ENCODE data around the gene CHRM4. TPM values are rescaled to one million over a fixed set of nuclear protein-coding genes. Genes with fewer than 3 reads are reported as not detected.
A peak's percentile ranks its signal among the peaks of the same experiment; 100 is the strongest.

CHRM4 gene
- total and polyA plus RNA-seq, 7 experiments from 2014 or later, result 0.15 to 3.5 (median 0.48) TPM; not detected in 2

- peaks cover 0 to 3% of the 10 kb centered on the region in 2 donors for H3K27me3 ChIP-seq (ENCODE audit: control insufficient read depth in 2 of 2, insufficient read depth in 2 of 2, low read length in 2 of 2)
These were observed 54.9 kb downstream of the CHRM4 start for GRCh38 chr11:46336563-46337180.

GRCh38 chr11:46335890-46336562 is 55.5 kb downstream of the CHRM4 start:
- Mint-ChIP-seq H3K36me3 (peaks cover 0 to 10% (median 0%) of the 10 kb centered on the region in 5 donors), H3K9me3 (peaks cover 0 to 2% (median 0%) of the 10 kb centered on the region in 11 donors), H3K4me1 (peaks cover 40 to 90% (median 82%) of the 10 kb centered on the region in 7 donors), H3K4me3 (peak overlapping the region in 9 of 10 donors; percentile 67 to 97 (median 86)), H3K27me3 (peaks cover 0 to 34% (median 0%) of the 10 kb centered on the region in 5 donors), H3K27ac (peak overlapping the region; percentile 68 to 97 (median 90))
- intact Hi-C loops (cut with micrococcal nuclease), result no loop called here
- no peaks in the 10 kb centered on the region for H3K36me3 ChIP-seq (ENCODE audit: control insufficient read depth in 2 of 3, insufficient read depth in 3 of 3, low read length in 3 of 3)
- H3K4me1 ChIP-seq (ENCODE audit: control insufficient read depth in 2 of 2, insufficient read depth in 2 of 2, low read length in 2 of 2), result peaks cover 20 to 83% of the 10 kb centered on the region in 2 donors
- ATAC-seq, result no peak
- no peak overlapping the region for H3K4me3 ChIP-seq (ENCODE audit: low read length)
- no peak for DNase-seq
- peak overlapping the region; percentile 52 for H3K27ac ChIP-seq (ENCODE audit: low read depth, low read length)
- ChIA-PET POLR2A (interaction anchor here (0.5 to 12.0 kb wide), 4 partner anchors 11 to 211 kb away, joined by 3 to 444 read pairs (median 5); partner anchors contain the start of gene DGKZ), CTCF (interaction anchor here (0.9 to 9.7 kb wide), 4 partner anchors 8 to 20 kb away, joined by 3 to 112 read pairs (median 50); partner anchors contain the start of gene DGKZ)
- no peaks in the 10 kb centered on the region for H3K9me3 ChIP-seq (ENCODE audit: control insufficient read depth in 2 of 3, low read length in 3 of 3)
- H3K27me3 ChIP-seq (ENCODE audit: control insufficient read depth in 2 of 2, insufficient read depth in 2 of 2, low read length in 2 of 2), result peaks cover 0 to 3% of the 10 kb centered on the region in 2 donors

More at GRCh38 chr11:46336563-46337180, 54.9 kb downstream of the CHRM4 start:
- H3K4me3 Mint-ChIP-seq, result peak overlapping the region; percentile 54 to 86 (median 80)
- peaks cover 0 to 10% (median 0%) of the 10 kb centered on the region in 5 donors for H3K36me3 Mint-ChIP-seq
- H3K4me3 ChIP-seq (ENCODE audit: low read length), result no peak overlapping the region
- peaks cover 0 to 28% (median 0%) of the 10 kb centered on the region in 5 donors for H3K27me3 Mint-ChIP-seq
- H3K4me1 Mint-ChIP-seq, result peaks cover 39 to 90% (median 82%) of the 10 kb centered on the region in 7 donors
- ChIA-PET POLR2A (interaction anchor here (12.0 kb wide), 1 partner anchor 10 kb away, joined by 444 read pairs; the partner anchor contains the start of gene DGKZ), CTCF (interaction anchor here (1.6 to 9.7 kb wide), 2 partner anchors 16 to 21 kb away, joined by 6 to 112 read pairs; no protein-coding TSS in a partner anchor)
- H3K4me1 ChIP-seq (ENCODE audit: control insufficient read depth in 2 of 2, insufficient read depth in 2 of 2, low read length in 2 of 2), result peaks cover 13 to 83% of the 10 kb centered on the region in 2 donors
- ATAC-seq, result peak; percentile 31
- peaks cover 0 to 2% (median 0%) of the 10 kb centered on the region in 11 donors for H3K9me3 Mint-ChIP-seq
- no peak overlapping the region for H3K27ac ChIP-seq (ENCODE audit: low read depth, low read length)
- peak overlapping the region in 8 of 9 donors; percentile 82 to 97 (median 92) for H3K27ac Mint-ChIP-seq
- no peaks in the 10 kb centered on the region for H3K36me3 ChIP-seq (ENCODE audit: control insufficient read depth in 2 of 3, insufficient read depth in 3 of 3, low read length in 3 of 3)
- intact Hi-C loops (cut with micrococcal nuclease), result no loop called here
- H3K9me3 ChIP-seq (ENCODE audit: control insufficient read depth in 2 of 3, low read length in 3 of 3), result no peaks in the 10 kb centered on the region
- DNase-seq, result peak in 5 of 9 donors; percentile 41 to 58 (median 44)

GRCh38 chr11:46335271-46335670 is 56.3 kb downstream of the CHRM4 start:
- Histone ChIP-seq H3K27me3 (ENCODE audit: control insufficient read depth in 2 of 2, insufficient read depth in 2 of 2, low read length in 2 of 2) (peaks cover 0 to 3% of the 10 kb centered on the region in 2 donors), H3K9me3 (ENCODE audit: control insufficient read depth in 2 of 3, low read length in 3 of 3) (no peaks in the 10 kb centered on the region), H3K36me3 (ENCODE audit: control insufficient read depth in 2 of 3, insufficient read depth in 3 of 3, low read length in 3 of 3) (no peaks in the 10 kb centered on the region), H3K4me3 (ENCODE audit: low read length) (no peak overlapping the region), H3K27ac (ENCODE audit: low read depth, low read length) (peak overlapping the region; percentile 52), H3K4me1 (ENCODE audit: control insufficient read depth in 2 of 2, insufficient read depth in 2 of 2, low read length in 2 of 2) (peaks cover 27 to 84% of the 10 kb centered on the region in 2 donors)
- peaks cover 47 to 90% (median 83%) of the 10 kb centered on the region in 7 donors for H3K4me1 Mint-ChIP-seq
- no peak for ATAC-seq
- peak overlapping the region in 8 of 9 donors; percentile 48 to 97 (median 90) for H3K27ac Mint-ChIP-seq
- H3K36me3 Mint-ChIP-seq, result peaks cover 0 to 10% (median 0%) of the 10 kb centered on the region in 5 donors
- intact Hi-C loops (cut with micrococcal nuclease), result no loop called here
- ChIA-PET POLR2A (interaction anchor here (0.6 to 12.0 kb wide), 4 partner anchors 11 to 29 kb away, joined by 3 to 444 read pairs (median 5); partner anchors contain the start of gene DGKZ), CTCF (interaction anchor here (0.9 to 9.7 kb wide), 3 partner anchors 8 to 17 kb away, joined by 3 to 112 read pairs (median 95); partner anchors contain the start of gene DGKZ)
- peak overlapping the region in 9 of 10 donors; percentile 81 to 97 (median 91) for H3K4me3 Mint-ChIP-seq
- H3K9me3 Mint-ChIP-seq, result peaks cover 0 to 2% (median 0%) of the 10 kb centered on the region in 11 donors
- H3K27me3 Mint-ChIP-seq, result peaks cover 0 to 41% (median 0%) of the 10 kb centered on the region in 5 donors
- DNase-seq, result peak in 1 of 9 donors; percentile 59

- intact Hi-C loops (cut with micrococcal nuclease), result no loop called here
- Mint-ChIP-seq H3K9me3 (peaks cover 0 to 2% (median 0%) of the 10 kb centered on the region in 11 donors), H3K27me3 (peaks cover 0 to 51% (median 0%) of the 10 kb centered on the region in 5 donors), H3K36me3 (peaks cover 0 to 10% (median 0%) of the 10 kb centered on the region in 5 donors), H3K4me1 (peaks cover 48 to 90% (median 83%) of the 10 kb centered on the region in 7 donors), H3K27ac (peak overlapping the region in 8 of 9 donors; percentile 86 to 98 (median 92)), H3K4me3 (peak overlapping the region in 9 of 10 donors; percentile 81 to 97 (median 91))
- CTCF ChIA-PET, result interaction anchor here (2.6 to 9.7 kb wide), 5 partner anchors 9 to 39 kb away, joined by 5 to 112 read pairs (median 42); partner anchors contain the start of gene DGKZ
- Histone ChIP-seq H3K4me3 (ENCODE audit: low read length) (peak overlapping the region; percentile 66), H3K27me3 (ENCODE audit: control insufficient read depth in 2 of 2, insufficient read depth in 2 of 2, low read length in 2 of 2) (peaks cover 0 to 3% of the 10 kb centered on the region in 2 donors), H3K4me1 (ENCODE audit: control insufficient read depth in 2 of 2, insufficient read depth in 2 of 2, low read length in 2 of 2) (peaks cover 29 to 84% of the 10 kb centered on the region in 2 donors), H3K36me3 (ENCODE audit: control insufficient read depth in 2 of 3, insufficient read depth in 3 of 3, low read length in 3 of 3) (no peaks in the 10 kb centered on the region), H3K9me3 (ENCODE audit: control insufficient read depth in 2 of 3, low read length in 3 of 3) (no peaks in the 10 kb centered on the region), H3K27ac (ENCODE audit: low read depth, low read length) (peak overlapping the region; percentile 71)
- DNase-seq (no peak), ATAC-seq (no peak)
- POLR2A ChIA-PET, result interaction anchor here (0.9 to 12.0 kb wide), 4 partner anchors 12 to 337 kb away, joined by 3 to 444 read pairs (median 7); partner anchors contain the start of gene DGKZ
These were observed 57.4 kb downstream of the CHRM4 start for GRCh38 chr11:46334211-46334610.

Small RNA genes lying within 50 kb of the gene (microRNA-seq; reads per million reads assigned to microRNA genes)
- not detected for gene MIR4688 (ENCODE audit: borderline microRNAs expressed)

Other genes starting within 250 kb of the CHRM4 start
- gene CREB3L1, start 114.1 kb downstream of the CHRM4 start, total RNA-seq, result not detected
- gene CREB3L1, start 114.1 kb downstream of the CHRM4 start, polyA plus RNA-seq, result not detected
- 100 to 1,000 TPM; 146 to 291 (median 263) TPM for gene DGKZ, start 44.3 kb downstream of the CHRM4 start, total RNA-seq
- gene DGKZ, start 44.3 kb downstream of the CHRM4 start, polyA plus RNA-seq, result 10 to 100 TPM; 41.5 to 70.5 TPM
- gene MDK, start 10.1 kb downstream of the CHRM4 start, total RNA-seq, result 10 to 100 TPM in 2 of 5 experiments, 1 to 10 TPM in 3; 4.9 to 13.5 (median 8.8) TPM
- under 1 TPM in 1 of 2 donors, not detected in 1; 0.35 TPM for gene MDK, start 10.1 kb downstream of the CHRM4 start, polyA plus RNA-seq
- 10 to 100 TPM; 38.1 to 48.7 (median 44.6) TPM for gene AMBRA1, start 202.2 kb upstream of the CHRM4 start, total RNA-seq
- 10 to 100 TPM in 1 of 2 donors, 1 to 10 TPM in 1; 8.9 to 24.1 TPM for gene AMBRA1, start 202.2 kb upstream of the CHRM4 start, polyA plus RNA-seq
- 10 to 100 TPM in 2 of 5 experiments, 1 to 10 TPM in 3; 5.8 to 18.1 (median 8.0) TPM for gene HARBI1, start 225.5 kb upstream of the CHRM4 start, total RNA-seq
- 1 to 10 TPM; 2.9 to 7.5 TPM for gene HARBI1, start 225.5 kb upstream of the CHRM4 start, polyA plus RNA-seq
- gene ATG13, start 225.8 kb upstream of the CHRM4 start, total RNA-seq, result 100 to 1,000 TPM in 2 of 5 experiments, 10 to 100 TPM in 3; 70.0 to 114 (median 96.8) TPM
- gene ATG13, start 225.8 kb upstream of the CHRM4 start, polyA plus RNA-seq, result 10 to 100 TPM; 75.9 to 77.5 TPM